K562 (cell line): ENCODE measurements around the gene MED22. TPM values are rescaled to one million over a fixed set of nuclear protein-coding genes. Genes with fewer than 3 reads are reported as not detected.
A peak's percentile ranks its signal among the peaks of the same experiment; 100 is the strongest.
"Not testable (repeated sequence)": the region's sequence is repeated elsewhere in the genome, so short reads cannot be mapped to it uniquely, and the experiment has no call there.

Source experiments
- ATAC-seq: fragments of 200-7000 bp; cut with Tn5 transposase; 3 replicates; pipeline ENCODE4 v1.9.1; 2020; ENCODE audit warnings: moderate library complexity
- BruUV-seq: library from RNA; stranded (reverse); fragments of 400-500 nt; replicated peaks from 2 replicates; lab custom pipeline; 2021; lab: Mats Ljungman, UMichigan
- CTCF ChIA-PET: fragments of 300-600 bp; formaldehyde crosslinking; extraction: SDS; loops from one replicate; lab custom pipeline; 2021; ENCODE audit warnings: low intra/inter-chr PET ratio; lab: Yijun Ruan, JAX
- POLR2A ChIA-PET: fragments of 300-600, 350-650 bp; sonication (Branson Sonifier 250); formaldehyde crosslinking; extraction: SDS; loops from one replicate; lab custom pipeline; 2021; ENCODE audit warnings: antibody characterized with exemption, inconsistent platforms; lab: Yijun Ruan, JAX
- DNase-seq, 4 experiments: peaks; one replicate each; pipeline versions ENCODE4 v3.0.0 to v3.0.0-alpha.2; 2011 to 2018; ENCODE audit warnings: low spot score in 3 of 4, mixed read lengths in 3 of 4; ENCODE audit errors: extremely low read depth in 1 of 4
- FAIRE-seq: peaks from 2 replicates; lab custom pipeline; 2011; peaks lifted over from hg19 to GRCh38; lab: Jason Lieb, UNC
- H2AFZ ChIP-seq: 2 replicates; pipeline ENCODE4 v1.6.0; 2011; ENCODE audit warnings: low read depth, low read length, control low read depth, inconsistent platforms
- H3K27ac ChIP-seq: fragments of 200-600 bp; 3 replicates; pipeline ENCODE4 v1.8.0; 2011; ENCODE audit warnings: low read depth, mild to moderate bottlenecking, control low read depth, inconsistent platforms, low read length, moderate library complexity, mixed read lengths; ENCODE audit errors: extremely low read depth
- H3K27me3 ChIP-seq, 2 experiments: fragments of 300-600 bp in 1 of 2; 2 replicates in 1 of 2; 3 replicates in 1 of 2; pipeline versions ENCODE4 v1.6.0 to v1.8.0; 2011; ENCODE audit warnings: inconsistent platforms in 2 of 2, low read length in 2 of 2, mild to moderate bottlenecking in 1 of 2, mixed read lengths in 1 of 2, moderate library complexity in 1 of 2; ENCODE audit not compliant: control insufficient read depth in 2 of 2, insufficient read depth in 2 of 2
- H3K36me3 ChIP-seq: fragments of 300-600 bp; 3 replicates; pipeline ENCODE4 v1.8.0; 2011; ENCODE audit warnings: mild to moderate bottlenecking, low read length, inconsistent platforms; ENCODE audit not compliant: control insufficient read depth, insufficient read depth
- H3K4me1 ChIP-seq, 2 experiments: fragments of 200-600 bp in 1 of 2; replicated peaks in 1 of 2; 2 replicates in 1 of 2; 3 replicates in 1 of 2; pipeline versions ENCODE4 v1.5.1 to v1.8.0; 2011; ENCODE audit warnings: inconsistent platforms in 2 of 2, low read length in 2 of 2, mild to moderate bottlenecking in 1 of 2, mixed read lengths in 1 of 2, moderate library complexity in 1 of 2; ENCODE audit not compliant: control insufficient read depth in 2 of 2, insufficient read depth in 2 of 2
- H3K4me2 ChIP-seq: 2 replicates; pipeline ENCODE4 v1.6.1; 2011; ENCODE audit warnings: low read length, control low read depth, inconsistent platforms, mixed read lengths; ENCODE audit not compliant: insufficient read depth
- H3K4me3 ChIP-seq: fragments of 200-600 bp; sonication (generic), shearing (Covaris generic); 2 replicates; pipeline ENCODE4 v1.5.1; 2016; ENCODE audit warnings: control low read depth, inconsistent platforms
- H3K79me2 ChIP-seq: fragments of 200-600 bp; 3 replicates; pipeline ENCODE4 v1.8.0; 2011; ENCODE audit warnings: low read length, inconsistent platforms; ENCODE audit not compliant: control insufficient read depth, insufficient read depth
- H3K9ac ChIP-seq, 2 experiments: 2 replicates each; pipeline versions ENCODE4 v1.6.0 to v1.6.1; 2011; ENCODE audit warnings: low read depth in 2 of 2, low read length in 2 of 2, control low read depth in 1 of 2, inconsistent platforms in 1 of 2, mild to moderate bottlenecking in 1 of 2, mixed read lengths in 1 of 2; ENCODE audit not compliant: insufficient read depth in 1 of 2
- H3K9me1 ChIP-seq: one replicate; pipeline ENCODE4 v1.6.0; 2011; ENCODE audit warnings: inconsistent platforms, mild to moderate bottlenecking, low read length, moderate library complexity; ENCODE audit not compliant: control insufficient read depth, insufficient read depth
- H3K9me3 ChIP-seq: replicated peaks from 2 replicates; pipeline ENCODE4 v1.5.1; 2011; ENCODE audit warnings: low read depth, low read length, inconsistent platforms; ENCODE audit not compliant: control insufficient read depth, insufficient read depth
- H4K20me1 ChIP-seq: replicated peaks from 2 replicates; pipeline ENCODE4 v1.6.1; 2011; ENCODE audit warnings: low read length, inconsistent platforms, mixed read lengths; ENCODE audit not compliant: control insufficient read depth, insufficient read depth
- EGR1 ChIP-seq: fragments of 450-650 bp; conservative IDR thresholded peaks from 2 replicates; pipeline ENCODE4 v1.6.1; 2017; ENCODE audit warnings: mild to moderate bottlenecking
- EZH2 ChIP-seq: IDR thresholded peaks from 2 replicates; pipeline ENCODE4 v1.6.1; 2012; ENCODE audit warnings: low read depth, mild to moderate bottlenecking, inconsistent platforms, low read length, borderline replicate concordance
- GATAD2A ChIP-seq: fragments of 450-650 bp; IDR thresholded peaks from 2 replicates; pipeline ENCODE4 v1.6.1; 2017
- RAD21 ChIP-seq, 2 experiments: fragments of 250-450 bp in 1 of 2; fragments of 450-650 bp in 1 of 2; sonication (Bioruptor Pico) in 1 of 2; formaldehyde crosslinking in 1 of 2; IDR thresholded peaks in 1 of 2; conservative IDR thresholded peaks in 1 of 2; 2 replicates each; pipeline versions ENCODE4 v1.4.0 to v1.8.0; 2020 to 2022; ENCODE audit warnings: mild to moderate bottlenecking in 2 of 2, moderate library complexity in 1 of 2
- RUNX1 ChIP-seq: sonication (generic); IDR thresholded peaks from 2 replicates; pipeline ENCODE4 v1.6.1; 2016; ENCODE audit warnings: antibody characterized with exemption, low read depth
- SREBF1 ChIP-seq: fragments of 150-350 bp; IDR thresholded peaks from 2 replicates; pipeline ENCODE4 v1.6.1; 2014; ENCODE audit warnings: antibody characterized with exemption, low read depth, low read length, borderline replicate concordance
- TAF15 ChIP-seq: fragments of 200-400 bp; formaldehyde crosslinking; IDR thresholded peaks from 2 replicates; pipeline ENCODE4 v1.6.1; 2017; ENCODE audit warnings: mild to moderate bottlenecking, low read depth, low read length, moderate library complexity
- ZFPM2 ChIP-seq: fragments of 250-450 bp; sonication (Bioruptor Pico); IDR thresholded peaks from 2 replicates; pipeline ENCODE4 v1.5.1; 2022; ENCODE audit warnings: mild to moderate bottlenecking
- WGBS: fragments of 100-300 bp; shearing (Covaris generic); methylation state at CpG from one replicate; pipeline ENCODE4 v1.1.6; 2016; ENCODE audit warnings: low coverage, mixed read lengths; ENCODE audit not compliant: insufficient coverage; ENCODE audit errors: missing lambda C conversion rate; 5-methylcytosine and 5-hydroxymethylcytosine counted together
- in situ Hi-C: fragments of 300-500 bp; cut with MboI; formaldehyde crosslinking; loops from 4 replicates; pipeline ENCODE4 v1.15.0; 2018; ENCODE audit warnings: inconsistent platforms, mixed read lengths
- intact Hi-C: fragments of 100-400 bp; cut with micrococcal nuclease; formaldehyde crosslinking; loops from 2 replicates; pipeline ENCODE4 v1.14.2; 2022
- polyA plus RNA-seq, 8 experiments: library from polyadenylated mRNA; depleted of rRNA in 4 of 8; stranded (reverse) in 5 of 8; unstranded in 3 of 8; fragments of >200 nt; fragmentation: Nextera tagmentation in 2 of 8; fragmentation: Illumina TruSeq in 1 of 8; extraction: Ambion mirVana in 2 of 8; extraction: Trizol in 1 of 8; gene quantifications; 2 replicates each; pipeline versions ENCODE4 v1.2.1 to v1.2.3, GENCODE V29; 2011 to 2014; ENCODE audit warnings: inconsistent platforms in 1 of 8, missing spikeins in 1 of 8
- total RNA-seq, 7 experiments: library from RNA; depleted of rRNA in 6 of 7; stranded (reverse); fragments of >200 nt in 6 of 7; fragmentation: Illumina TruSeq in 2 of 7; extraction: Trizol in 2 of 7; gene quantifications; 2 replicates each; pipeline versions ENCODE4 v1.2.1 to v1.2.3, GENCODE V29; 2011 to 2021; ENCODE audit warnings: low replicate concordance in 1 of 7

MED22 gene
- total and polyA plus RNA-seq, 9 of the 15 experiments (the other 6 are each of a cell fraction or from before 2014, with no cell fraction given) = 0.73 to 35.6 (median 22.3) TPM

- TF ChIP-seq TAF15 = no peak
- TF ChIP-seq EGR1 = no peak
- no peak for TF ChIP-seq GATAD2A
- no peak for TF ChIP-seq SREBF1
- TF ChIP-seq RUNX1 = no peak
- TF ChIP-seq EZH2 = no peak
- TF ChIP-seq ZFPM2 = no peak
- TF ChIP-seq RAD21 (CRISPR knock-in tag; conservative IDR thresholded peaks at IDR 0.05 in 1 of 2, IDR thresholded peaks at IDR 0.05 in 1 of 2) = peak in 1 of 2 experiments; percentile 30; a peak in 2 of 4 replicates
Measured at GRCh38 chr9:133320421-133320881, 27.5 kb downstream of the MED22 start (continued).

DNA sequence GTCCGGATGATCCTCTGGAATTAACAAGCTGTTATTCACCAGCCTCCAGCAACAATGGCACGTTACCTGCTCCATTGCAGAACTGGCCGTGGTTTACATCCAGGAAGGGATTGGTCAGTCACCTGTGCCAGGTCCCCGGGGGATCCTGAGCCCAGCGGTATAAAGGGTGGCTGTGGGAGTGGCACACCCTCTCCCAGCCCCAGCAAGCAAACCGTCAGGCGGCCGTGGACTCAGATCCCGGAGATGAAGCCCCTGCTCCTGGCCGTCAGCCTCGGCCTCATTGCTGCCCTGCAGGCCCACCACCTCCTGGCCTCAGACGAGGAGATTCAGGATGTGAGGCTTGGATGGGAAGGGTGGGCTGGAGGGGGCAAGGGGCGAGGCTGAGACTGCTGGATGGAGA, 30.4 kb downstream of the MED22 start:
- H4K20me1 ChIP-seq, H3K9me3 ChIP-seq, H3K4me1 ChIP-seq, H2AFZ ChIP-seq, H3K9ac ChIP-seq, H3K4me3 ChIP-seq, ATAC-seq, H3K4me2 ChIP-seq, intact Hi-C loops, H3K79me2 ChIP-seq, BruUV-seq, CTCF ChIA-PET, H3K9me1 ChIP-seq, H3K27ac ChIP-seq, H3K27me3 ChIP-seq, FAIRE-seq, H3K36me3 ChIP-seq, POLR2A ChIA-PET: not testable (repeated sequence)
- peak in 1 of 4 experiments; percentile 3 for DNase-seq
- 0% methylated on average over 2 of the region's 13 CpGs for WGBS
- in situ Hi-C loops = loop anchor here (5.0 kb wide), 1 partner anchor 90 kb away; no protein-coding TSS in a partner anchor
